Gastrocnemius medialis (tissue), 4 donors: ENCODE data around the gene REXO5. TPM values are rescaled to one million over a fixed set of nuclear protein-coding genes. Genes with fewer than 3 reads are reported as not detected.

ENCODE experiments used
- ATAC-seq, 2 donors: fragments of 150-250 bp; one replicate each; pipeline ENCODE4 v1.9.1; 2016
- DNase-seq, 2 donors: peaks; one replicate each; pipeline ENCODE4 v3.0.0-alpha.2; 2019
- H3K27ac ChIP-seq, 4 donors: fragments of 200-600 bp; sonication (generic); 1 replicate in 1 of 4; 2 replicates in 3 of 4; pipeline ENCODE4 v1.5.1; 2016 to 2018; ENCODE audit warnings: mild to moderate bottlenecking in 2 of 4, moderate library complexity in 1 of 4
- H3K27me3 ChIP-seq, 3 donors: fragments of 200-600 bp; sonication (generic) in 2 of 3; 1 replicate in 1 of 3; 2 replicates in 2 of 3; pipeline versions ENCODE4 v1.5.1 to v1.6.0; 2016 to 2019; ENCODE audit warnings: mild to moderate bottlenecking in 1 of 3, moderate library complexity in 1 of 3
- H3K36me3 ChIP-seq, 2 donors: fragments of 200-600 bp; sonication (generic) in 1 of 2; one replicate each; pipeline ENCODE4 v1.5.1; 2017 to 2018
- H3K4me1 ChIP-seq, 2 donors: fragments of 200-600 bp; sonication (generic) in 1 of 2; one replicate each; pipeline ENCODE4 v1.5.1; 2016 to 2017; ENCODE audit warnings: mild to moderate bottlenecking in 2 of 2
- H3K4me3 ChIP-seq, 4 donors: fragments of 200-600 bp; sonication (generic) in 3 of 4; 1 replicate in 1 of 4; 2 replicates in 3 of 4; pipeline ENCODE4 v1.5.1; 2016 to 2019; ENCODE audit warnings: mild to moderate bottlenecking in 2 of 4
- H3K9me3 ChIP-seq, 3 donors: fragments of 200-600 bp; sonication (generic) in 2 of 3; 1 replicate in 1 of 3; 2 replicates in 2 of 3; pipeline ENCODE4 v1.5.1; 2016 to 2019
- POLR2A ChIP-seq, 2 donors: fragments of 450-650 bp; IDR thresholded peaks; one replicate each; pipeline ENCODE4 v1.6.1; 2017; ENCODE audit warnings: antibody characterized with exemption in 2 of 2, mild to moderate bottlenecking in 2 of 2, moderate library complexity in 2 of 2
- in situ Hi-C, 4 donors: fragments of 200-750 bp; cut with MboI; loops; one replicate each; pipeline versions ENCODE4 v1.15.0 to v1.8.0; 2017; ENCODE audit warnings: low sequenced_read_pairs in 4 of 4
- intact Hi-C: fragments of 100-400 bp; cut with DNase I; formaldehyde crosslinking; loops from one replicate; pipeline ENCODE4 v1.15.1; 2023; ENCODE audit warnings: low total_unique reads
- total RNA-seq, 4 donors: library from RNA; depleted of rRNA; stranded (reverse); fragments of >200 nt; gene quantifications; one replicate each; pipeline versions ENCODE4 v1.1.0 to v1.2.3, GENCODE V29; 2016
- TF ChIP-seq, protein P1 (sequence below), 5 experiments: fragments of 450-650 bp in 3 of 5; fragments of 200-600 bp in 2 of 5; sonication (generic) in 2 of 5; IDR thresholded peaks in 4 of 5; conservative IDR thresholded peaks in 1 of 5; 1 replicate in 4 of 5; 2 replicates in 1 of 5; pipeline ENCODE4 v1.5.1; 2016 to 2019; ENCODE audit warnings: antibody characterized with exemption in 5 of 5, mild to moderate bottlenecking in 3 of 5, moderate library complexity in 3 of 5

The REXO5 gene
- total RNA-seq, 4 donors from 2014 or later: 0.52 to 3.1 (median 1.6) TPM

DNA sequence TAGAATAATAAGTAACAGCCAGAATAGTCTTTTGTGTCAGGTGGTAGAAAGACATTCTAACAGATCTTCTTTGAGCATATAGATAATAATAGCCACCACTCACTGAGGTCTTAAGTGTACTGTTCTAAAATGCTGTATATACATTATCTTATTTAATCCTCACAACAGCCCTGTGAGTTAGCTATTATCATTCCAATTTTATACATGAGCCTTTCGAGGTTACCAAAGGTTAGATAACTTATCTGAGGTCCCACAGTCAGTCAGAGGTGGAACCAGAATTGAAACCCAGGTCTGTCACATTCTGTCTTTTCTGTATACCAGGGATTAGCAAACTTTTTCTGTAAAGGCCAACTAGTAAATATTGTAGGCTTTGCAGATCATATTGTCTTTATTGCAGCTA is 23.2 kb downstream of the REXO5 start:
- no peak for DNase-seq
- H3K4me3 ChIP-seq: no peak overlapping the region
- intact Hi-C loops (no loop called here), in situ Hi-C loops (no loop called here)
- no peaks in the 10 kb centered on the region for H3K9me3 ChIP-seq
- no peaks in the 10 kb centered on the region for H3K27me3 ChIP-seq
- TF ChIP-seq POLR2A (IDR thresholded peaks at IDR 0.05): no peak
- TF ChIP-seq, protein P1, sequence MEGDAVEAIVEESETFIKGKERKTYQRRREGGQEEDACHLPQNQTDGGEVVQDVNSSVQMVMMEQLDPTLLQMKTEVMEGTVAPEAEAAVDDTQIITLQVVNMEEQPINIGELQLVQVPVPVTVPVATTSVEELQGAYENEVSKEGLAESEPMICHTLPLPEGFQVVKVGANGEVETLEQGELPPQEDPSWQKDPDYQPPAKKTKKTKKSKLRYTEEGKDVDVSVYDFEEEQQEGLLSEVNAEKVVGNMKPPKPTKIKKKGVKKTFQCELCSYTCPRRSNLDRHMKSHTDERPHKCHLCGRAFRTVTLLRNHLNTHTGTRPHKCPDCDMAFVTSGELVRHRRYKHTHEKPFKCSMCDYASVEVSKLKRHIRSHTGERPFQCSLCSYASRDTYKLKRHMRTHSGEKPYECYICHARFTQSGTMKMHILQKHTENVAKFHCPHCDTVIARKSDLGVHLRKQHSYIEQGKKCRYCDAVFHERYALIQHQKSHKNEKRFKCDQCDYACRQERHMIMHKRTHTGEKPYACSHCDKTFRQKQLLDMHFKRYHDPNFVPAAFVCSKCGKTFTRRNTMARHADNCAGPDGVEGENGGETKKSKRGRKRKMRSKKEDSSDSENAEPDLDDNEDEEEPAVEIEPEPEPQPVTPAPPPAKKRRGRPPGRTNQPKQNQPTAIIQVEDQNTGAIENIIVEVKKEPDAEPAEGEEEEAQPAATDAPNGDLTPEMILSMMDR (IDR thresholded peaks at IDR 0.05 in 4 of 5, conservative IDR thresholded peaks at IDR 0.05 in 1 of 5): no peak
- no peaks in the 10 kb centered on the region for H3K36me3 ChIP-seq
- ATAC-seq: no peak
- H3K27ac ChIP-seq: no peak overlapping the region
- no peaks in the 10 kb centered on the region for H3K4me1 ChIP-seq

DNA sequence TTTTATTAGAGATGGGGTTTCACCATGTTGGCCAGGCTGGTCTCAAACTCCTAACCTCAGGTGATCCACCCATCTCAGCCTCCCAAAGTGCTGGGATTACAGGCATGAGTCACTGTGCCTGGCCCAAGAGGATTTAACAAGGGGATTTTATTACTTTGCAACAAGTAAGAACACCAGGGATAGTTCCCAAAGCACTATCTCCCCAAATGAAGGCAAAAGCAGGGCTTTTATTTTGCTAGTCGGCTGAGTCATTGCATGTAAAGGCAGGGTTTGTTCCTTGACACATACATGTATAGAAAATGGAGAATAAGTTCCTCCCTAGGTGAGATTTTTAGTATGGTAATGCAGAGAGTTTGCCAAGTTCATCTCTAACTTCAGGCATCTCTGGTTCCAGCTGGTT is 24.0 kb downstream of the REXO5 start:
- Histone ChIP-seq H3K9me3 (no peaks in the 10 kb centered on the region), H3K27ac (no peak overlapping the region), H3K4me1 (no peaks in the 10 kb centered on the region), H3K4me3 (no peak overlapping the region), H3K36me3 (no peaks in the 10 kb centered on the region), H3K27me3 (no peaks in the 10 kb centered on the region)
- intact Hi-C loops (no loop called here), in situ Hi-C loops (no loop called here)
- ATAC-seq (no peak), DNase-seq (no peak)
- TF ChIP-seq, protein P1 (IDR thresholded peaks at IDR 0.05 in 4 of 5, conservative IDR thresholded peaks at IDR 0.05 in 1 of 5): no peak
- TF ChIP-seq POLR2A (IDR thresholded peaks at IDR 0.05): no peak

DNA sequence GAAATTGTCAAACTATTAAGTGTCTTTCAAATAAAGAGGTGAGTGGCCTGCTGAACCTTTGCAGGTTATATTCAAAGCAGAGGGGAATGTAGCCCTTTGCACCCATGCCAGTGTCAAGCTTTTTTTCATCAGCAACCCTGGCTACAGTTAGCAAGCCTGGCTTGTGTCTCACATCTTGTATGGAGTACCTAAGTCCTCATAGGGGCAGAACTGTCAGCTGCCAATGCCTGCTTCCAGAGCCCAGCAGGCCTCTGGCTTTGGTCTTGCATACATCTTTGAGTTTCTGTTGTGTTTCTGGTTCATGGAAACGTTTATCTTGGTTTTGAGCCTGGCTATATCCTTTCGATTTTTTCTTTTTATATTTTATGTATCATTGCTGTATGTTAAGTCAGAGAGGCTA is 26.8 kb downstream of the REXO5 start:
- no peaks in the 10 kb centered on the region for H3K4me1 ChIP-seq
- no peaks in the 10 kb centered on the region for H3K27me3 ChIP-seq
- intact Hi-C loops (no loop called here), in situ Hi-C loops (no loop called here)
- H3K4me3 ChIP-seq: no peak overlapping the region
- no peak for ATAC-seq
- DNase-seq: no peak
- no peaks in the 10 kb centered on the region for H3K9me3 ChIP-seq
- no peaks in the 10 kb centered on the region for H3K36me3 ChIP-seq
- TF ChIP-seq, protein P1 (IDR thresholded peaks at IDR 0.05 in 4 of 5, conservative IDR thresholded peaks at IDR 0.05 in 1 of 5): no peak
- H3K27ac ChIP-seq: no peak overlapping the region

DNA sequence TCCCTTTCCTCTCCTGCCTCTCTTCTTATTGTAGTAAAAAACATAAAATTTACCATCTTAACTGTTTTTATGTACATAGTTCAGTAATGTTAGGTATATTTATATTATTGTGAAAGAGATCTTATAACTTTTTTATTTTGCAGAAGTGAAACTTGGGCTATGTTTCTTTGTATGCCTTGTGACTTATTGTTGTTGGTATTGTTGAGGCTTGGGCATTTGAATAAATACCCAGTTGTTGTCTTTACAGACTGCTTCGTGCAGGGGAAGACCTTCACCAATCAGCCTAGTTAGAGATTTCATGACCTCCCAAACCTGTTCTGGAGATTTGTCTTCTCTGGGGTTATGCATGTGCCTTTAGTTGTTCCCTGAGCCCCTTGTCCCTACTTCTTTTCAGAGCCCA is 31.9 kb downstream of the REXO5 start:
- Histone ChIP-seq H3K4me1 (no peaks in the 10 kb centered on the region), H3K27me3 (no peaks in the 10 kb centered on the region), H3K36me3 (no peaks in the 10 kb centered on the region), H3K9me3 (no peaks in the 10 kb centered on the region), H3K4me3 (no peak overlapping the region), H3K27ac (no peak overlapping the region)
- intact Hi-C loops: no loop called here
- DNase-seq: no peak
- in situ Hi-C loops: no loop called here
- TF ChIP-seq, protein P1 (IDR thresholded peaks at IDR 0.05 in 4 of 5, conservative IDR thresholded peaks at IDR 0.05 in 1 of 5): no peak
- TF ChIP-seq POLR2A (IDR thresholded peaks at IDR 0.05): no peak
- no peak for ATAC-seq

DNA sequence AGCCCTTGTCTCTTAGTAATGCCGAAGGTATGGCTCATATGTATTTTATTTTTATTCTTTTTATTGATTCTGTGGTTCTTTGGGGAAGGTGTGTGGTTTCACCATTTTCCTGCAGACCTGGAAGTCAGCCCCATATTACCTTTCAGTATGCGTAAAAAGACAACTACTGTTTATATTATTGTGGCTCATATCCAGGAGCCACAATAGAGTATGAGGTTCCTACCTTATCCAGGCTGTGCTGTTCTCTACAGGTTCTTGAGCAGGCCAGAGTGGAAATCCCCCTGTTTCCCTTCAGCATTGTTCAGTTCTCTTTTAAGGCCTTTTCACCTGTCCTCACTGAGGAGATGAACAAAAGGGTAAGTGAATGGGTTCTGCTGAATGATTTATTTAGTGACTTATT is 33.2 kb downstream of the REXO5 start:
- no peak for ATAC-seq
- Histone ChIP-seq H3K4me1 (no peaks in the 10 kb centered on the region), H3K27me3 (no peaks in the 10 kb centered on the region), H3K9me3 (no peaks in the 10 kb centered on the region), H3K27ac (no peak overlapping the region), H3K36me3 (no peaks in the 10 kb centered on the region), H3K4me3 (no peak overlapping the region)
- TF ChIP-seq POLR2A (IDR thresholded peaks at IDR 0.05): no peak
- TF ChIP-seq, protein P1 (IDR thresholded peaks at IDR 0.05 in 4 of 5, conservative IDR thresholded peaks at IDR 0.05 in 1 of 5): no peak
- no peak for DNase-seq
- in situ Hi-C loops: no loop called here
- intact Hi-C loops: no loop called here
